HG03565 (cell line): ENCODE measurements around the gene COA7.
"Not testable (repeated sequence)": the region's sequence is repeated elsewhere in the genome, so short reads cannot be mapped to it uniquely, and the experiment has no call there.

Experiments
- ATAC-seq: cut with Tn5 transposase; IDR thresholded peaks from one replicate; pipeline ENCODE4 v1.9.1; 2021; ENCODE audit warnings: mild to moderate bottlenecking, moderate library complexity; ENCODE audit not compliant: unreplicated experiment

COA7 gene

DNA sequence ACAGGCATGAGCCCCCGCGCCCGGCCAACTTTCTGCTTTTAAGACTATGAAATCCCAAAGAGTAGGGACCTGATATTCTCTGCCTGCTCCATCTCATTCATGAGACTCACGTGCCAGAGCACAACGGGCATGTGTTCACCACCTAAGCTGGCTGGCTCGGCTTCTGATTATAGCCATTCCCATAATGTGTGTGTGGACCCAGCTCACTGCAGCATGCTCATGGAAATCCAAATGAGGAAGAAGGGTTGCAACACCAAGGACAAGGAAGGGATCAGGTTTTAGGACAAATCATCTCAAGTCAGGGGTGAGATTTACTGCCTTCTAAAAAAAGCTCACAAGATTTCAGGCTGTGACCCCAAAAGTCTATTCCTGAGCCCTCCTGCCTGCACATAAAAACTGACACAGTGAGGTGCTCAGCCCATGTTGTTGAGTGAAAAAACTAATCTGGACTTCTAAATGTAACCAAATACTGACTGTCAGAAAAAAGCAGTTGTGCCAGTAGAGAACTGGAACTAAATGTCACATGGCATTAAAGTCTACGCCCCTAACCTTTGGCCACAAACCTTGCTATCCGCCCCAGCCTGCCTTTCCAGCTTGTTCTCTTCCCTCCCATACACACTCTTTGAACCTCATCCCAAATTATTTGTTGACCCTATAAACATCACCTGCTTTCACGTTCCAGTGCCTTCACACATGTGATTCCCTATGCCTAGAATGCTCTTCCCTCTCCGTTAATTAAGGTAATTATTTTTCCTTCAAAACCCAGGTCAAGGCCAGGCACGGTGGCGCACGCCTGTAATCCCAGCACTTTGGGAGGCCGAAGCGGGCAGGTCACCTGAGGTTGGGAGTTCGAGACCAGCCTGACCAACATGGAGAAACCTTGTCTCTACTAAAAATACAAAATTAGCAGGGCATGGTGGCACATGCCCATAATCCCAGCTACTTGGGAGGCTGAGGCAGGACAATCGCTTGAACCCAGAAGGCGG, 9.1 kb upstream of the COA7 start:
- ATAC-seq, result no peak

DNA sequence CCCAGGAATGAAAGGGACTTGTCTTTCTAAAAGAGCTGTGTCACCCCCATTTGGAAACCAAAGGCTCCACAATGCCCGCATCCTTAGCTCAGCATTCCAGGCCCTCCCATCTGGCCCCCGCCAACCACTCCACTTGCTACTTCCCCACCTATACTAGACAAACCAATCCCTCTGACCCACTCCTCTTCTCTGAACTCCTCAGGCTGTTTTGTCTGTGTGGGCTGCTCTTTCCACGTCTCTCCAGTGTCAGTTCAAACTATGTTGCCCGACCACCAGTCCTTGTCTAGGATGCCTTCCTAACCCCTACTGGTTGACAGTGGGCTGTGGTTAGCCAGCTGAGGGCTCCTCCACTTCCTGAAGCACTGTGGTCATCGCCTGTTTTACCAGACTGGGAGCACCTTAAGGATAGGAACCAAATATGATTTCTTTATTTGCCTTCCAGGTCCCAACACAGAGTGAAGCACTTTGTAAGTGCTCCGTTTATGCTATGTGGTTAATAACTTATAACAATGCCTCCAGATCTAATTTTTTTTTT, 8.1 kb upstream of the COA7 start:
- no peak for ATAC-seq

DNA sequence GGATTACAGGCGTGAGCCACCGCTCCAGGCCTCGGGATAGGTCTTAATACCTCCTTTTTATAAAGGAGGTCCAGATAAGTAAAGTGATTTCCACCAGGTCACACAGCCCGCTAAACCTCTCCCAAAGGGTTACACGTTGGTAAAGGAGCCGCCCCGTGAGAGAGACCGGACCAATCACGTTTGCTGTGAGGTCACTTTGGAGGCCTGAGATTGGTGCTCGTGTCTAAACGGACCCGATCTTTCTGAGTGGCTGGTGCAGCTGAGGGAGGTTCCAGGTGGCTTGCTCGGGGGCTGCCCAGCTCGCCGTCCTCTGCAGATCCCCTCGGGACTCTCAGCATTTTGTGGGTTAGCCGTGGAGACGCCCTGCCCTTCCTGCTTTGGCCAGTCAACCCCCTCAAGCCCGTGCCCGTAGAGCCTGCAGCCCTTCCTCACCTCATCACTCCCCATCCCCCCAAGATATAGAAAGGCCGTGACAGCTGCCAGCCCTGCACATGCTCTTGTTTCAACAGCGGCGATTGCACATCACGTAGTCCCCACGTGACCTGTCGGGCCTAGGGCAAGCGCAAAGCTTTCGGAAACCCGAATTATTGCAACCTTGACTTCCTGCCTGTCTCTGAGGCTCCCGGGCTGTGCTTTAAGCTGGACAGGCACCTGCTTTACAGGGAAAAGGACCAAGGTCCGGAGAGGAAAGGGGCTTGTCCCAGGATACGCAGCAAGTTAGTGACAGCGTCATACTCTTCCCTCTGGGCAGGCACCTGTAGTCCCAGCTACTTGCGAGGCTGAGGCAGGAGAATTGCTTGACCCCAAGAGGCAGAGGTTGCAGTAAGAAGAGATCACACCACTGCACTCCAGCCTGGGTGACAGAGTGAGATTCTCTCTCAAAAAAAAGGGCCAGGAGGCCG, 5.0 kb upstream of the COA7 start:
- peak; percentile 88 for ATAC-seq

DNA sequence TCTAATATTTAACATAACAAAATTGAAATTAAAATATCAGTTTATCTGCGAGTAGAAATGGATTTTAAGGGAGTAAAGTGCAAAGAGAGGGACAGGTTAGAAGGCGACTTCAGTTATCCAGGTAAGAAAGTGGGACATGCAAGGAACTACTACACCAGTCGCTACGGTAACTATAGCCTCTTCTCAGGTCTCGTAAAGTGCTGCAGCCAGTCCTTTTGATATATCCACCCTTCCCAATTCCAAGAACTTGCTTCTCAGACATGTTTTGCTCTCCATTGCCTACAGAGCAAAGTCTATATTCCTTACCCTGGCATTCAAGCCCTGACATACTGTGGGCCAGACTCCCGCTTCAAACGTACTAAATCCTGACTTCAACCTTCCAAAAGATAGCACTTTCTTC, 2.5 kb downstream of the COA7 start:
- ATAC-seq, result no peak

DNA sequence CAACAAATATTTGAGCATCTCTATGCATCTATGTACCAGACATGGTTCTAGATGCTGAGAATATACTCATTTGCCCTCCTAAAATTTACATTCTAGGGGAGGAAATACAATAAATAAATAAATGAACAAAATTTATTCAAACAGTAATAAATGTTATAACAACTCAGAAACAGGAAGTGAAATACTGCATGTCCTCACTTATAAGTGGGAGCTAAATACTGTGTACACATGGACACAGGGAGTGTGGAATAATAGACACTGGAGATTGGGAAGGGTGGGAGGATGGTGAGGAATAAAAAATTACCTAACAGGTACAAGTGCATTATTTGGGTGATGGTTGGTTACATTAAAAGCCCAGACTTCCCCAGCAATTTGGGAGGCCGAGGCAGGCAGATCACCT, 4.3 kb downstream of the COA7 start:
- no peak for ATAC-seq

- ATAC-seq, result not testable (repeated sequence)
These were observed 4.8 kb downstream of the COA7 start for GRCh38 chr1:52693351-52693750.

- no peak for ATAC-seq
These were observed 5.5 kb downstream of the COA7 start for GRCh38 chr1:52692697-52693096.

- ATAC-seq, result no peak
These were observed 6.3 kb downstream of the COA7 start for GRCh38 chr1:52691821-52692220.

GRCh38 chr1:52686830-52687229, 11.3 kb downstream of the COA7 start:
- ATAC-seq, result no peak

DNA sequence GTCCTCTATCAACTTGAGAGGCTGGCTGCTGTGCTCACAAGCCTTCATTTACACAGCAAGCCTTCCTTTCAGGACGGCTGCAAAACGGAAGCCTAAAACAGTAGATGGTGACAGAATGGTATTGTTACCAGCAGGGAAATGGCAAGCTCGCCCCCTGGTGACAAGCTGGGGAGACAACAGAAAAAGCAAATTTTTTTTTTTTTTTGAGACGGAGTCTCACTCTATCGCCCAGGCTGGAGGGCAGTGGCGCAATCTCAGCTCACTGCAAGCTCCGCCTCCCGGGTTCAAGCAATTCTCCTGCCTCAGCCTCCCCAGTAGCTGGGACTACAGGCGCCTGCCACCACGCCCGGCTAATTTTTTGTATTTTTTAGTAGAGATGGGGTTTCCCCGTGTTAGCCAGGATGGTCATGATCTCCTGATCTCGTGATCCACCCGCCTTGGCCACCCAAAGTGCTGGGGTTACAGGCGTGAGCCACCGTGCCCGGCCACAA, 11.8 kb downstream of the COA7 start:
- ATAC-seq, result not testable (repeated sequence)

DNA sequence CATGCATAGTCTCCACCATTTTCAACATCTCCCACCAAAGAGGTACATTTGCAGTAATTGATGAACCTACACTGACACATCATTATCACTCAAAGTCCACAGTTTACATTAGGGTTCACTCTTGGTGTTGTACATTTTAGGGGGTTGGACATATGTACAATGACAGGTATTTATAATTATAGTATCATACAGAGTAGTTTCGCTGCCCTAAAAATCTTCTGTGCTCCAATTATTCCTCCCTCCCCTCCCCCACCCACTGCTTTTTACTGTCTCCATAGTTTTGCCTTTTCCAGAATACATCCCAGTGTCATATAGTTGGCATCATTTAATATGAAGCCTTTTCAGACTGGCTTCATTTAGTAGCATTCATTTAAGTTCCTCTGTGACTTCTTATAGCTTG, 13.6 kb downstream of the COA7 start:
- ATAC-seq, result no peak

DNA sequence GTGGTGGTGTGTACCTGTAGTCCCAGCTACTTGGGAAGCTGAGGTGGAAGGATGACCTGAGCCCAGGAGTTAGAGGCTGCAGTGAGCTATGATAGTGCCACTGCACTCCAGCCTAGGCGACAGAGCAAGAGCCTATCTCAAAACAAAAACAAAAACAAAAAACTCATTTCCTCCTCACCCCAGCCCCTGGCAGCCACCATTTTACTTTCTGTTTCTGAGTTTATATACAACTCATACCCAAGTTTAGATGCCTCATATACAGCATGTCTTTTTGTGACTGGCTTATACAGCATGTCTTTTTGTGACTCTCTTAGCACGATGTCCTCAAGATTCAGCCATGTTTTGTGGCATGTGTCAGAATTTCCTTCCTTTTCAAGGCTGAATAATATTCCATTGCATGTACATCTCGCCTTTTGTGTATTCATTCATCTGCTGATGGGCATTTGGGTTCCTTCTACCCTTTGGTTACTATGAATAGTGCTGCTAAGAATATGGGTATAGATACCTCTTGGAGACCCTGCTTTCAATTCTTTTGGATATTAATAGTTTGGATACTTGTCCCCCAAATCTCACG, 14.7 kb downstream of the COA7 start:
- no peak for ATAC-seq

- ATAC-seq, result no peak
These were observed 17.0 kb downstream of the COA7 start for GRCh38 chr1:52681136-52681535.

GRCh38 chr1:52680353-52680752, 17.8 kb downstream of the COA7 start:
- no peak for ATAC-seq

- ATAC-seq, result no peak
These were observed 18.6 kb downstream of the COA7 start for GRCh38 chr1:52679498-52679897.

DNA sequence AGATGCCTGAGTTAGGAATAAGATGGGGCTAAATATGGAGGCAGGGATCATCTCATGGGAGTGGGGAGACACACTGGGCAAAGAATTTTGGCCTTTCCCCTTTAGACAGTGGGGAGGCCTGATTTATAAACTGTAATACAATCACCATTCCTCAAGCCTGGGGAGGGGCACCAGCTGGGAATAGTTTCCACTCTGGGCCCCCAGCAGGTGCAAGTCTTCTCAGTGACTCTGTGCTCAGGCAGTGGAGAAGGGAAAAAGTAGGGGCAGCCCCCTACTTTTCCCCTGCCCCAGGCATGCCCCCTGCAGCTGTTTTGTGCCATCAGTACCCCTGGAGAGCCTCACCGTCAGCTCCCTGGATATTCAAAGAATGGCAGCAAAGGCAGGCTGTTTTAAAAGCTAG, 19.1 kb downstream of the COA7 start:
- no peak for ATAC-seq

DNA sequence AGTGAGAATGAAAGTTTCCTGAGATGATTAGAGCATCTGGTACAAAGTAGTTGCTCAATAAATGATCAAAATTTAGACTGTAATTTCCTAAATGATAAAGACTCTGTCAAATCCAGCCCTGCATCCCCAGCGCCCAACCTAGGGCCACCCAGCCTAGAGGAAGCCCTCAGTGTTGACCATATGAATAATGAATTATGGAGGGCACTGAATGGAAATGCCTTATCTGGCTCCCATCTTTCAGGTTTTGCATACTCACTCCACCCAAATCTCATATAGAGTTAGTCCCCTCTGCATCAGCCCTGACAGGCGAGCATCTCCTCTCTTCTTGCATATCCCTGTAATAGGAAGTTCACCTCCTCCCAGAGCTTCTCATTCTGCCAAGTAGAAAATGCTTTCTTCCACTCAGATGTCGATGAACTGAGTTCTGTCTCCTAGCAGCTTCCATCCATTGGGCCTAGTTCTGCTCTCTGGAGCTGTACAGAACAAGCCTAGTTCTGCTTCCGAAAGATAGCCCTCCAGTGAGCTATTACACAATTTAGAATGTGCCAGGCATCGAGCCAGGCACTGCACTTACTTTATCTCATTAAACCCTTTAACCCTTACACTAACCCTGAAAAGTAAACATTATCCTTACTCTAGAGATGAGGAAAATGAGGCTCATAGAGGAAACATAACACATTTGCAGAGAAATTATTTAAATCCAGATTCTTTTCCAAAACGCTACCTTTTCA, 20.9 kb downstream of the COA7 start:
- ATAC-seq, result no peak

GRCh38 chr1:52676249-52676903, 21.8 kb downstream of the COA7 start:
- ATAC-seq, result no peak

DNA sequence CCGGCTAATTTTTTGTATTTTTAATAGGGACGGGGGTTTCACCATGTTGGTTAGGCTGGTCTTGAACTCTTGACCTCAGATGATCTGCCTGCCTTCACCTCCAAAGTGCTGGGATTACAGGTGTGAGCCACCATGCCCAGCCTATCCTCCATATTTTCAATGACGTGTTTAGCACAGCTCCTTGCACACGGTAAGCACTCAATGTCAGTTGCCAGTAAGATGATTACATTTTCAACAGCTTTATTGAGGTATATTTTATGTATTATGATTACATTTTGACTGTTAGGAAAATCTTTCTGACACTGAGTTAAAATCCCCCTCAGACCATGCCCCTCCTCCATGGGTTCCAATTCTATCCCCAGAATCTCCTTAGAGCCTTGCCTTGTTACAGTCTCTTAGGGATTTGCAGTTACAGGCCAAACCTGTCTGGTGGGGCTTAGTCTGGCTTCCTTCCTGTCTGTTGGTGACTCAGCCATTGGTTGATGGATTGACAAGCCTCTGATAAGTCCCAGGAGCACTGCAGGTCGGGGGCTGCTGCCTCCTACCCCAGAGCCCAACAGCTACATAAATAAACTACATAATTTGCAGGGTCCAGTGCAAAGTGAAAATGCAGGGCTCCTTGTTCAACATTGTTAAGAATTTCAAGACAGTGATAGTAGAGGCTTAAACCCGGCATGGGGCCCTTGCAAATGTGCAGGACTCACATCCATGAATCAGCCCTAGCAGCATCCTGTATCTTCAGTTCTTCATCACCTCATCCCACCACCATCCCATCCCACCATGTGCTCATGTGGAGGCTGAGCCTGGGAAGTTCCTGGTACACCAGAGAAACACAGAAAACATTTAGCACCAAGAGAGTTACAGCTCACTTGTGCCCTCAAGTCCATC, 23.4 kb downstream of the COA7 start:
- no peak for ATAC-seq
